ENCODE data around the gene TMEFF1. TPM values are rescaled to one million over a fixed set of nuclear protein-coding genes. Genes with fewer than 3 reads are reported as not detected.

Gene TMEFF1
- total RNA-seq, 2 donors from 2014 or later, result not detected

- intact Hi-C loops (cut with DNase I), result no loop called here
- no peaks in the 10 kb centered on the region for H3K36me3 ChIP-seq (replicated peaks in 1 of 2; ENCODE audit: insufficient read depth in 1 of 2, low read depth in 2 of 2)
- no peaks in the 10 kb centered on the region for H3K4me1 ChIP-seq
- TF ChIP-seq POLR2A (IDR thresholded peaks at IDR 0.05) (no peak), CTCF (IDR thresholded peaks at IDR 0.05) (no peak)
- no peak for DNase-seq
- H3K4me3 ChIP-seq, result no peak overlapping the region
- H3K27ac ChIP-seq, result no peak overlapping the region
- no peaks in the 10 kb centered on the region for H3K27me3 ChIP-seq
- no peak for ATAC-seq
- H3K9me3 ChIP-seq, result no peaks in the 10 kb centered on the region
- 92 to 93% methylated on average over 3 of the region's 3 CpGs for WGBS, 2 donors
Observed at GRCh38 chr9:100557053-100557452, 84.1 kb downstream of the TMEFF1 start.

GRCh38 chr9:100561256-100561655 is 88.3 kb downstream of the TMEFF1 start:
- DNase-seq, result no peak

DNA sequence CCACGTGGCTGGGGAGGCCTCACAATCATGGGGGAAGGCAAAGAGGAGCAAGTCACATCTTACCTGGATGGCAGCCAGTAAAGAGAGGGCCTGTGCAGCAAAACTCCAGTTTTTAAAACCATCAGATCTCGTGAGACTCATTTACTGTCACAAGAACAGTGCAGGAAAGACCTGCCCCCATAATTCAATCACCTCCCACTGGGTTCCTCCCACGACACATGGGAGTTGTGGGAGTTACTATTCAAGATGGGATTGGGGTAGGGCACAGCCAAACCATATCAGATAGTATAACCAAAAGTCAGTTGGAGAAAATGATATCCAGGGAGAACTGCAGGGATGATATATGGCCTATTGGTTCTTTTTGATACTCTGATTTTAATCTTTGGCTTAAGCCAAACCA is 94.9 kb downstream of the TMEFF1 start:
- WGBS, 2 donors, result 66 to 77% methylated on average over 3 of the region's 3 CpGs
- Histone ChIP-seq H3K27ac (no peak overlapping the region), H3K9me3 (no peaks in the 10 kb centered on the region), H3K4me3 (no peak overlapping the region), H3K27me3 (no peaks in the 10 kb centered on the region), H3K36me3 (replicated peaks in 1 of 2; ENCODE audit: insufficient read depth in 1 of 2, low read depth in 2 of 2) (no peaks in the 10 kb centered on the region), H3K4me1 (no peaks in the 10 kb centered on the region)
- intact Hi-C loops (cut with DNase I), result no loop called here
- DNase-seq (no peak), ATAC-seq (no peak)
- TF ChIP-seq POLR2A (IDR thresholded peaks at IDR 0.05), result no peak
- TF ChIP-seq CTCF (IDR thresholded peaks at IDR 0.05), result no peak

More at GRCh38 chr9:100561256-100561655, 88.3 kb downstream of the TMEFF1 start:
- 76 to 84% methylated on average over 3 of the region's 3 CpGs for WGBS, 2 donors
- Histone ChIP-seq H3K36me3 (replicated peaks in 1 of 2; ENCODE audit: insufficient read depth in 1 of 2, low read depth in 2 of 2) (no peaks in the 10 kb centered on the region), H3K27ac (no peak overlapping the region), H3K27me3 (no peaks in the 10 kb centered on the region), H3K4me1 (no peaks in the 10 kb centered on the region), H3K9me3 (no peaks in the 10 kb centered on the region), H3K4me3 (no peak overlapping the region)
- TF ChIP-seq POLR2A (IDR thresholded peaks at IDR 0.05), result no peak
- TF ChIP-seq CTCF (IDR thresholded peaks at IDR 0.05), result no peak
- ATAC-seq, result no peak
- intact Hi-C loops (cut with DNase I), result no loop called here

- Histone ChIP-seq H3K9me3 (no peaks in the 10 kb centered on the region), H3K36me3 (replicated peaks in 1 of 2; ENCODE audit: insufficient read depth in 1 of 2, low read depth in 2 of 2) (no peaks in the 10 kb centered on the region), H3K4me1 (no peaks in the 10 kb centered on the region), H3K27ac (no peak overlapping the region), H3K4me3 (no peak overlapping the region), H3K27me3 (no peaks in the 10 kb centered on the region)
- DNase-seq (no peak), ATAC-seq (no peak)
- intact Hi-C loops (cut with DNase I), result no loop called here
- 82 to 83% methylated on average over 3 of the region's 3 CpGs for WGBS, 2 donors
- TF ChIP-seq CTCF (IDR thresholded peaks at IDR 0.05) (no peak), POLR2A (IDR thresholded peaks at IDR 0.05) (no peak)
Observed at GRCh38 chr9:100573655-100574260, 100.8 kb downstream of the TMEFF1 start.

DNA sequence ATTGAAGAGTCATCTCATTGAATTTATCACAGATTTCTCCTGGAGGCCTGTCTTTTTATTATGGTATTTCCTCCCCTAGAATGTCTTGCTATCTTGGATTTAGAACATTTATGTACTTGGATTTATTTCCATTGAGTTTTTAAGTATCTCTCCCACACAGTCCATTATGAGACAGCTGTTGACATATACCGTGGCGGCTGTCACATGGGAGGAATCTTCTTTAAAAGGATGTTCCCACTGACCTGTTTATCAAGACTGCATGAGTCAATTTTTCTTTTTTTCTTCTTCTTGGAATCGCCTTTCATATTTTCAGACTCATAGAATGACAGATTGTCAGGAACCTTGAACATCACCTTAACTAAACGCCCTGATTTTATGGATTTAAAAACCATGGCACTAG is 102.1 kb downstream of the TMEFF1 start:
- H3K4me3 ChIP-seq, result no peak overlapping the region
- no peaks in the 10 kb centered on the region for H3K27me3 ChIP-seq
- no peak overlapping the region for H3K27ac ChIP-seq
- intact Hi-C loops (cut with DNase I), result no loop called here
- H3K9me3 ChIP-seq, result no peaks in the 10 kb centered on the region
- ATAC-seq (no peak), DNase-seq (no peak)
- TF ChIP-seq POLR2A (IDR thresholded peaks at IDR 0.05) (no peak), CTCF (IDR thresholded peaks at IDR 0.05) (no peak)
- H3K36me3 ChIP-seq (replicated peaks in 1 of 2; ENCODE audit: insufficient read depth in 1 of 2, low read depth in 2 of 2), result no peaks in the 10 kb centered on the region
- H3K4me1 ChIP-seq, result no peaks in the 10 kb centered on the region
- 87 to 89% methylated on average over 4 of the region's 4 CpGs for WGBS, 2 donors

Data from body of pancreas (tissue), 4 donors.